ENCODE data around the gene RNF145. TPM values are rescaled to one million over a fixed set of nuclear protein-coding genes. Genes with fewer than 3 reads are reported as not detected.
"Not testable (repeated sequence)": the region's sequence is repeated elsewhere in the genome, so short reads cannot be mapped to it uniquely, and the experiment has no call there.

The RNF145 gene
- total and polyA plus RNA-seq, 3 donors from 2014 or later, result 30.0 to 40.4 (median 39.5) TPM

DNA sequence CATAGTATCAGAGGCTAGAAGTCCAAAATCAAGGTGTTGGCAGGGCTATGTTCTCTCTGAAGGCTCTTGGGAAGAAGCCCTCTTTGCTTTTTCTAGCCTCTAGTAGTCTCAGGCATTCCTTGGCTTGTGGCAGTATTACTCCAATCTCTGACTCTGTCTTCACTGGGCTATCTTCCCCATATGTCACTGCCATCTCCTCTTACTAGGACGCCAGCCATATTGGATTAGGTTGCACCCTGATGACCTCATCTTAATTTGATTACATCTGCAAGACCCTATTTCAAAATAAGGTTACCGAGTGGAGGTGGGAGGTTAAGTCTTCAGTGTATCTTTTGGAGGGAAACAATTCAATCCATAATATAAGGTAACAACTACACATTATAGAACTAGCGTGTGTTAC lies 88.3 kb downstream of the RNF145 start:
- Histone ChIP-seq H3K27me3 (no peaks in the 10 kb centered on the region), H3K4me1 (no peaks in the 10 kb centered on the region), H3K9me3 (no peaks in the 10 kb centered on the region), H3K36me3 (ENCODE audit: low read depth, missing control alignments) (no peaks in the 10 kb centered on the region), H3K27ac (no peak overlapping the region), H3K4me3 (no peak overlapping the region)
- WGBS, 2 donors, result 63 to 71% methylated on average over 3 of the region's 3 CpGs
- intact Hi-C loops (cut with DNase I; ENCODE audit: low total_unique reads), result no loop called here
- TF ChIP-seq, protein P1, sequence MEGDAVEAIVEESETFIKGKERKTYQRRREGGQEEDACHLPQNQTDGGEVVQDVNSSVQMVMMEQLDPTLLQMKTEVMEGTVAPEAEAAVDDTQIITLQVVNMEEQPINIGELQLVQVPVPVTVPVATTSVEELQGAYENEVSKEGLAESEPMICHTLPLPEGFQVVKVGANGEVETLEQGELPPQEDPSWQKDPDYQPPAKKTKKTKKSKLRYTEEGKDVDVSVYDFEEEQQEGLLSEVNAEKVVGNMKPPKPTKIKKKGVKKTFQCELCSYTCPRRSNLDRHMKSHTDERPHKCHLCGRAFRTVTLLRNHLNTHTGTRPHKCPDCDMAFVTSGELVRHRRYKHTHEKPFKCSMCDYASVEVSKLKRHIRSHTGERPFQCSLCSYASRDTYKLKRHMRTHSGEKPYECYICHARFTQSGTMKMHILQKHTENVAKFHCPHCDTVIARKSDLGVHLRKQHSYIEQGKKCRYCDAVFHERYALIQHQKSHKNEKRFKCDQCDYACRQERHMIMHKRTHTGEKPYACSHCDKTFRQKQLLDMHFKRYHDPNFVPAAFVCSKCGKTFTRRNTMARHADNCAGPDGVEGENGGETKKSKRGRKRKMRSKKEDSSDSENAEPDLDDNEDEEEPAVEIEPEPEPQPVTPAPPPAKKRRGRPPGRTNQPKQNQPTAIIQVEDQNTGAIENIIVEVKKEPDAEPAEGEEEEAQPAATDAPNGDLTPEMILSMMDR (IDR thresholded peaks at IDR 0.05), result no peak
- no peak for TF ChIP-seq POLR2A (IDR thresholded peaks at IDR 0.05)
- no peak for DNase-seq

- Histone ChIP-seq H3K4me1 (no peaks in the 10 kb centered on the region), H3K36me3 (ENCODE audit: low read depth, missing control alignments) (no peaks in the 10 kb centered on the region), H3K9me3 (no peaks in the 10 kb centered on the region), H3K27ac (no peak overlapping the region), H3K27me3 (no peaks in the 10 kb centered on the region), H3K4me3 (peak overlapping the region in 1 of 2 donors; percentile 29)
- no peak for DNase-seq
- 36 to 51% methylated on average over 4 of the region's 4 CpGs for WGBS, 2 donors
- intact Hi-C loops (cut with DNase I; ENCODE audit: low total_unique reads), result no loop called here
- TF ChIP-seq POLR2A (IDR thresholded peaks at IDR 0.05), result no peak
- TF ChIP-seq, protein P1 (IDR thresholded peaks at IDR 0.05), result no peak
Measured at GRCh38 chr5:159120446-159120845, 88.9 kb downstream of the RNF145 start.

DNA sequence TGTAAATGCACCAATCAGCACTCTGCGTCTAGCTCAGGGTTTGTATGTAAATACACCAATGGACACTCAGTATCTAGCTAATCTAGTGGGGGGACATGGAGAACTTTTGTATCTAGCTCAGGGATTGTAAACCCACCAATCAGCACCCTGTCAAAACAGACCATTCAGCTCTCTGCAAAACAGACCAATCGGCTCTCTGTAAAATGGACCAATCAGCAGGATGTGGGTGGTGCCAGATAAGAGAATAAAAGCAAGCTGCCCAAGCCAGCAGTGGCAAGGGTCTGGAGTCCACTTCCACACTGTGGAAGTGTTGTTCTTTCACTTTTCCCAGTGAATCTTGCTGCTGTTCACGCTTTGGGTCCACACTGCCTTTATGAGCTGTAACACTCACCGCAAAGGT lies 89.5 kb downstream of the RNF145 start:
- intact Hi-C loops (cut with DNase I; ENCODE audit: low total_unique reads); H3K27me3 ChIP-seq; DNase-seq; H3K36me3 ChIP-seq (ENCODE audit: low read depth, missing control alignments); H3K4me1 ChIP-seq; H3K9me3 ChIP-seq; H3K27ac ChIP-seq: not testable (repeated sequence)
- WGBS, 2 donors, result 45 to 46% methylated on average over 4 of the region's 4 CpGs
- H3K4me3 ChIP-seq, result peak overlapping the region in 1 of 2 donors; percentile 29

- H3K27ac ChIP-seq; H3K9me3 ChIP-seq; H3K4me1 ChIP-seq; H3K36me3 ChIP-seq (ENCODE audit: low read depth, missing control alignments); H3K27me3 ChIP-seq; DNase-seq; intact Hi-C loops (cut with DNase I; ENCODE audit: low total_unique reads): not testable (repeated sequence)
- 71 to 86% methylated on average over 19 to 23 of the region's 39 CpGs for WGBS, 2 donors
- H3K4me3 ChIP-seq, result peak overlapping the region; percentile 24 to 49
Measured at GRCh38 chr5:159118958-159119659, 90.2 kb downstream of the RNF145 start.

GRCh38 chr5:159113405-159113804 lies 95.9 kb downstream of the RNF145 start:
- no peak overlapping the region for H3K27ac ChIP-seq
- DNase-seq, result no peak
- no peaks in the 10 kb centered on the region for H3K4me1 ChIP-seq
- intact Hi-C loops (cut with DNase I; ENCODE audit: low total_unique reads), result no loop called here
- H3K9me3 ChIP-seq, result no peaks in the 10 kb centered on the region
- TF ChIP-seq, protein P1 (IDR thresholded peaks at IDR 0.05), result no peak
- TF ChIP-seq POLR2A (IDR thresholded peaks at IDR 0.05), result no peak
- no peaks in the 10 kb centered on the region for H3K27me3 ChIP-seq
- H3K4me3 ChIP-seq, result no peak overlapping the region
- H3K36me3 ChIP-seq (ENCODE audit: low read depth, missing control alignments), result no peaks in the 10 kb centered on the region

DNA sequence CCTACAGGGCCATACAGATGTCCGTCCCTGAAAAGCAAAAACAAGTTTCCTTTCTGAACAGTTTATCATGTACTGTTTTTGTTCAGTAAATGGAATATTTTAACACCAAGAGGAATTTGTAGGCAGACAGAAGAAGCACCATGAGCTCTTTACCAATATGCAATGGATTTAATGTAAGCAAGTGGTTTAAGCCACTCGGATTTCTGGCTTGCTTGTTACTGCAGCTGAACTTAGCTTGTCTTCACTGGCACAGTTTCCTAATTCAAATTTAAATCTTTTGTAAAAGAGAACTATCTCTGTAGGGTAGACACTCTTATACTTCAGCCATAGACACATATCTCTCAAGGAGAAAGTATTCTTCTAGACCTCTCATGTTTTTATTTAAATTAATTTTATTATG lies 96.9 kb downstream of the RNF145 start:
- no peak overlapping the region for H3K27ac ChIP-seq
- intact Hi-C loops (cut with DNase I; ENCODE audit: low total_unique reads), result no loop called here
- no peak overlapping the region for H3K4me3 ChIP-seq
- TF ChIP-seq, protein P1 (IDR thresholded peaks at IDR 0.05), result no peak
- TF ChIP-seq POLR2A (IDR thresholded peaks at IDR 0.05), result no peak
- no peak for DNase-seq
- H3K9me3 ChIP-seq, result no peaks in the 10 kb centered on the region
- H3K27me3 ChIP-seq, result no peaks in the 10 kb centered on the region
- H3K36me3 ChIP-seq (ENCODE audit: low read depth, missing control alignments), result no peaks in the 10 kb centered on the region
- WGBS, 2 donors, result 91 to 94% methylated on average over 2 of the region's 2 CpGs
- no peaks in the 10 kb centered on the region for H3K4me1 ChIP-seq

Data from testis (tissue), 3 donors.